ENCODE measurements around the gene TBXA2R. TPM values are rescaled to one million over a fixed set of nuclear protein-coding genes. Genes with fewer than 3 reads are reported as not detected.

The TBXA2R gene
- total RNA-seq, 4 donors from 2014 or later: 4.8 to 17.2 (median 7.7) TPM

- Histone ChIP-seq H3K27ac (replicated peaks in 1 of 4) (peak overlapping the region in 1 of 4 donors; percentile 69), H3K27me3 (no peaks in the 10 kb centered on the region), H3K4me1 (peaks cover 0 to 13% (median 4%) of the 10 kb centered on the region in 4 donors), H3K36me3 (peaks cover 52 to 93% (median 87%) of the 10 kb centered on the region in 4 donors), H3K9me3 (no peaks in the 10 kb centered on the region), H3K4me3 (no peak overlapping the region)
- no peak for DNase-seq (ENCODE audit: extremely low spot score)
- TF ChIP-seq POLR2AphosphoS5 (IDR thresholded peaks at IDR 0.05) (no peak), POLR2A (IDR thresholded peaks at IDR 0.05; ENCODE audit: low read depth) (no peak), CTCF (IDR thresholded peaks at IDR 0.05) (no peak), EP300 (IDR thresholded peaks at IDR 0.05) (no peak)
- intact Hi-C loops (cut with DNase I): no loop called here
- WGBS: 91% methylated on average over 19 of the region's 19 CpGs
Observed at GRCh38 chr19:3634496-3635045, 27.9 kb upstream of the TBXA2R start.

DNA sequence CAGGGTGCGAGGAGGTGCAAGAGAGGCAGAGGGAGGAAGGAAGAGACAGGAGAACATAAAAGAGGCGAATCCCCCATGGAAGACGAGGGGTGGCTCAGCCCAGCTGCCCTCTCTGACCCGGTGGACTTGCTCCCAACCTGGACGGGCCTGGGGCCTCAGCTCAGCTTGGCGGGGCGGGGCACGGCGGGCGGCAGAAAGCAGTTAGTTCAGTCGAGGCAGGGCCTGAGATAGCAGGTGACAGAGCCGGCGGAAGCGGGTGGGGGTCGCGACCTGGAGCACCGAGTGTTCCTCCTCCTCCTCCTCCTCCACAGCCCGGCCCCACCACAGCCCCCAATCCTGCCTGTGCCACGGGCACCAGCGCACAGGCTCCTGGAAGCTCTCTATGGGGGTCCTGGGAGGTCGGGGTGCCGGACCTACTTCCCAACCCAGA is 26.9 kb upstream of the TBXA2R start:
- intact Hi-C loops (cut with DNase I): no loop called here
- Histone ChIP-seq H3K36me3 (peaks cover 42 to 83% (median 77%) of the 10 kb centered on the region in 4 donors), H3K4me1 (peaks cover 0 to 13% (median 4%) of the 10 kb centered on the region in 4 donors), H3K4me3 (no peak overlapping the region), H3K9me3 (no peaks in the 10 kb centered on the region), H3K27me3 (no peaks in the 10 kb centered on the region), H3K27ac (replicated peaks in 1 of 4) (peak overlapping the region in 3 of 4 donors; percentile 40 to 69 (median 57))
- no peak for DNase-seq (ENCODE audit: extremely low spot score)
- TF ChIP-seq CTCF (IDR thresholded peaks at IDR 0.05) (no peak), EP300 (IDR thresholded peaks at IDR 0.05) (no peak), POLR2AphosphoS5 (IDR thresholded peaks at IDR 0.05) (no peak), POLR2A (IDR thresholded peaks at IDR 0.05; ENCODE audit: low read depth) (no peak)
- WGBS: 94% methylated on average over 21 of the region's 22 CpGs

GRCh38 chr19:3632739-3633558 is 26.3 kb upstream of the TBXA2R start:
- Histone ChIP-seq H3K36me3 (peaks cover 36 to 77% (median 71%) of the 10 kb centered on the region in 4 donors), H3K9me3 (no peaks in the 10 kb centered on the region), H3K27me3 (no peaks in the 10 kb centered on the region), H3K4me3 (no peak overlapping the region), H3K4me1 (peaks cover 0 to 13% (median 4%) of the 10 kb centered on the region in 4 donors), H3K27ac (replicated peaks in 1 of 4) (peak overlapping the region; percentile 40 to 69 (median 50))
- intact Hi-C loops (cut with DNase I): no loop called here
- TF ChIP-seq CTCF (IDR thresholded peaks at IDR 0.05) (no peak), POLR2A (IDR thresholded peaks at IDR 0.05; ENCODE audit: low read depth) (no peak), EP300 (IDR thresholded peaks at IDR 0.05) (no peak), POLR2AphosphoS5 (IDR thresholded peaks at IDR 0.05) (no peak)
- 86% methylated on average over 32 of the region's 50 CpGs for WGBS
- DNase-seq (ENCODE audit: extremely low spot score): no peak

- Histone ChIP-seq H3K36me3 (peaks cover 28 to 69% (median 62%) of the 10 kb centered on the region in 4 donors), H3K4me1 (peaks cover 0 to 19% (median 9%) of the 10 kb centered on the region in 4 donors), H3K4me3 (no peak overlapping the region), H3K27me3 (no peaks in the 10 kb centered on the region), H3K9me3 (no peaks in the 10 kb centered on the region), H3K27ac (replicated peaks in 1 of 4) (peak overlapping the region; percentile 40 to 69 (median 50))
- WGBS: 77% methylated on average over 10 of the region's 16 CpGs
- intact Hi-C loops (cut with DNase I): no loop called here
- TF ChIP-seq POLR2A (IDR thresholded peaks at IDR 0.05; ENCODE audit: low read depth): no peak
- TF ChIP-seq POLR2AphosphoS5 (IDR thresholded peaks at IDR 0.05): no peak
- DNase-seq (ENCODE audit: extremely low spot score): no peak
Observed at GRCh38 chr19:3632098-3632497, 25.4 kb upstream of the TBXA2R start.
